Upper lobe of left lung (tissue), 6 donors: ENCODE results near the gene LRRN2. TPM values are rescaled to one million over a fixed set of nuclear protein-coding genes. Genes with fewer than 3 reads are reported as not detected.

ENCODE experiments used
- ATAC-seq, 2 donors: fragments of 200-7000 bp; cut with Tn5 transposase; one replicate each; pipeline ENCODE4 v1.9.1; 2022; ENCODE audit warnings: mild to moderate bottlenecking in 2 of 2, moderate library complexity in 2 of 2; ENCODE audit not compliant: low FRiP score in 2 of 2
- DNase-seq, 2 donors: peaks; one replicate each; pipeline ENCODE4 v3.0.0-alpha.2; 2019 to 2020
- H3K27ac ChIP-seq, 4 donors: fragments of 200-600 bp; sonication (generic); one replicate each; pipeline ENCODE4 v1.5.1; 2016 to 2019
- H3K27me3 ChIP-seq, 4 donors: fragments of 200-600 bp; sonication (generic); one replicate each; pipeline ENCODE4 v1.5.1; 2017 to 2019
- H3K36me3 ChIP-seq, 4 donors: fragments of 200-600 bp; sonication (generic); one replicate each; pipeline ENCODE4 v1.5.1; 2016 to 2019
- H3K4me1 ChIP-seq, 4 donors: fragments of 200-600 bp; sonication (generic); one replicate each; pipeline ENCODE4 v1.5.1; 2018 to 2019
- H3K4me3 ChIP-seq, 4 donors: fragments of 200-600 bp; sonication (generic); one replicate each; pipeline ENCODE4 v1.5.1; 2017 to 2019; ENCODE audit warnings: mild to moderate bottlenecking in 2 of 4, moderate library complexity in 1 of 4
- H3K9me3 ChIP-seq, 4 donors: fragments of 200-600 bp; sonication (generic); one replicate each; pipeline ENCODE4 v1.5.1; 2018 to 2019
- EP300 ChIP-seq, 4 donors: sonication (generic); formaldehyde crosslinking; IDR thresholded peaks; one replicate each; pipeline ENCODE4 v1.5.1; 2017; ENCODE audit warnings: antibody characterized with exemption in 4 of 4, control low read depth in 2 of 4
- POLR2A ChIP-seq, 4 donors: fragments of 450-650 bp; IDR thresholded peaks; one replicate each; pipeline ENCODE4 v1.5.1; 2016 to 2017; ENCODE audit warnings: antibody characterized with exemption in 4 of 4, mild to moderate bottlenecking in 2 of 4
- POLR2AphosphoS5 ChIP-seq, 2 donors: sonication (generic); formaldehyde crosslinking; IDR thresholded peaks; one replicate each; pipeline ENCODE4 v1.5.1; 2017; ENCODE audit warnings: antibody characterized with exemption in 2 of 2
- WGBS, 2 donors: methylation state at CpG; one replicate each; pipeline ENCODE4 v1.1.5; 2017 to 2018; 5-methylcytosine and 5-hydroxymethylcytosine counted together
- total RNA-seq, 6 donors: library from RNA; depleted of rRNA in 4 of 6; stranded (reverse); fragments of >200 nt in 4 of 6; gene quantifications; one replicate each; pipeline versions ENCODE4 v1.1.0 to v1.2.1, GENCODE V29; 2016 to 2021
- TF ChIP-seq, protein P1 (sequence below), 6 experiments: fragments of 450-650 bp in 4 of 6; fragments of 200-600 bp in 2 of 6; sonication (generic) in 2 of 6; IDR thresholded peaks; one replicate each; pipeline ENCODE4 v1.5.1; 2016 to 2019; ENCODE audit warnings: antibody characterized with exemption in 6 of 6
- donor health status: DM: no; HTN: no; CAD: no; lungs with moderate emphysema.
- donor health status: DM: no; HTN: yes; CAD: no; lungs with severe emphysema.

Gene LRRN2
- total RNA-seq, 6 donors from 2014 or later, result 0.61 to 4.2 (median 2.6) TPM; not detected in 1

GRCh38 chr1:204731985-204732575 lies 46.5 kb upstream of the LRRN2 start:
- 89 to 97% methylated on average over 5 of the region's 5 CpGs for WGBS, 2 donors
- Histone ChIP-seq H3K27ac (no peak overlapping the region), H3K4me1 (no peaks in the 10 kb centered on the region), H3K9me3 (no peaks in the 10 kb centered on the region), H3K27me3 (no peaks in the 10 kb centered on the region), H3K36me3 (no peaks in the 10 kb centered on the region), H3K4me3 (no peak overlapping the region)
- DNase-seq, result no peak
- ATAC-seq, result no peak
- TF ChIP-seq POLR2A (IDR thresholded peaks at IDR 0.05) (no peak), EP300 (IDR thresholded peaks at IDR 0.05) (no peak)
- TF ChIP-seq, protein P1, sequence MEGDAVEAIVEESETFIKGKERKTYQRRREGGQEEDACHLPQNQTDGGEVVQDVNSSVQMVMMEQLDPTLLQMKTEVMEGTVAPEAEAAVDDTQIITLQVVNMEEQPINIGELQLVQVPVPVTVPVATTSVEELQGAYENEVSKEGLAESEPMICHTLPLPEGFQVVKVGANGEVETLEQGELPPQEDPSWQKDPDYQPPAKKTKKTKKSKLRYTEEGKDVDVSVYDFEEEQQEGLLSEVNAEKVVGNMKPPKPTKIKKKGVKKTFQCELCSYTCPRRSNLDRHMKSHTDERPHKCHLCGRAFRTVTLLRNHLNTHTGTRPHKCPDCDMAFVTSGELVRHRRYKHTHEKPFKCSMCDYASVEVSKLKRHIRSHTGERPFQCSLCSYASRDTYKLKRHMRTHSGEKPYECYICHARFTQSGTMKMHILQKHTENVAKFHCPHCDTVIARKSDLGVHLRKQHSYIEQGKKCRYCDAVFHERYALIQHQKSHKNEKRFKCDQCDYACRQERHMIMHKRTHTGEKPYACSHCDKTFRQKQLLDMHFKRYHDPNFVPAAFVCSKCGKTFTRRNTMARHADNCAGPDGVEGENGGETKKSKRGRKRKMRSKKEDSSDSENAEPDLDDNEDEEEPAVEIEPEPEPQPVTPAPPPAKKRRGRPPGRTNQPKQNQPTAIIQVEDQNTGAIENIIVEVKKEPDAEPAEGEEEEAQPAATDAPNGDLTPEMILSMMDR (IDR thresholded peaks at IDR 0.05), result no peak

DNA sequence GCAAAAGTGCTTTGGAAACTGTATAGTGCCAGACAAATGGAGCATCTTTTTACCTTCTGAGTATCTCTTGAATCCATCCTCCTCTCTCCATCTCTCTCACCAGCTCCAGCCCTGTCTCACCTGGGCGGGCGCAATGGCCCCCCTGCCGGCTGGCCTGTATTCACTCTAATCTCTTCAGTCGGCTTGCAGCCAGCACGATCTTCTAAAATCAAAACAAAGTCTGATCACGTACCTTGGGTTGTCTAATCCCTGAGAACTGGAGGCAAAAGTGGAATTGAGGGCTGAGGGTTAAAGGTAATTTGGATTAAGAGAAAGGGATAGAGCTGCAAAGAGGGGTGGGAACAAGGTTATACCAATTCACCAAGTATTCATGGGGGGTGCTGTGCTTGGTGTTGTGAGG lies 46.0 kb upstream of the LRRN2 start:
- TF ChIP-seq, protein P1 (IDR thresholded peaks at IDR 0.05), result no peak
- no peak for TF ChIP-seq POLR2AphosphoS5 (IDR thresholded peaks at IDR 0.05)
- no peak for TF ChIP-seq EP300 (IDR thresholded peaks at IDR 0.05)
- no peak for TF ChIP-seq POLR2A (IDR thresholded peaks at IDR 0.05)
- peak in 1 of 2 donors; percentile 49 for DNase-seq
- Histone ChIP-seq H3K27me3 (no peaks in the 10 kb centered on the region), H3K4me1 (no peaks in the 10 kb centered on the region), H3K27ac (no peak overlapping the region), H3K4me3 (no peak overlapping the region), H3K9me3 (no peaks in the 10 kb centered on the region), H3K36me3 (no peaks in the 10 kb centered on the region)
- WGBS, 2 donors, result 53 to 55% methylated on average over 6 of the region's 6 CpGs
- no peak for ATAC-seq

DNA sequence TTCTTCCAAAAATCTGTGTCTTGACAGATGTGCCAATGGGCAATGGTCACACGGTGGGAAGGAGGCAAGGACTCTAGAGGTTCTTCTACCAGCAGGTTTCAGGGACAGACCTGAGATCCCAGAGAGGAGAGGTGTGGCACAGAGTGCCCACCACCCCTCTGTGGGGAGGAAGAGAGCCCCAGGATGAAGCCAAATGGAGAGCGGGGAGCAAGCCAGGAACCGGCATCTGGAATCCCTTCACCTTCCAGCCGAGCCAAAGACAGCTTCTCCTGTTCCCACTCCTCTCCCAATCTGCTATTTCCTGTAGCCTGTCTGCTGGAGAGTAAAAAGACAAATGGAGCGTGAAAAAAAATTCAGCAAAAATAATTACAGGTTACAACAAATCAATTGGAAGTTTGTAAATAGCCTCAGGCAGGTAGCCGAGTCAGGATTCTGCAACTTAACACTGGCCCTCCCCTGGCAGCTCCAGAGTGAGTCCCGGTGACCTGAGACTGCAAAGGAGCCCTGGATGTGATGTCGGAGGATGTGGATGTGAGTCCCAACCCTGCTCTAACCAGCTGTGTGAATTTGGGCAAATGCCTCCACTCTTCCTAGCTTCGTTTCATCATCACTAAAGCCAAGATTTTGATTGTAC lies 45.4 kb upstream of the LRRN2 start:
- H3K27me3 ChIP-seq, result no peaks in the 10 kb centered on the region
- no peak overlapping the region for H3K4me3 ChIP-seq
- no peaks in the 10 kb centered on the region for H3K9me3 ChIP-seq
- H3K27ac ChIP-seq, result no peak overlapping the region
- H3K36me3 ChIP-seq, result no peaks in the 10 kb centered on the region
- no peak for DNase-seq
- no peak for ATAC-seq
- TF ChIP-seq EP300 (IDR thresholded peaks at IDR 0.05) (no peak), POLR2A (IDR thresholded peaks at IDR 0.05) (no peak), POLR2AphosphoS5 (IDR thresholded peaks at IDR 0.05) (no peak)
- TF ChIP-seq, protein P1 (IDR thresholded peaks at IDR 0.05), result no peak
- no peaks in the 10 kb centered on the region for H3K4me1 ChIP-seq
- 50 to 66% methylated on average over 9 of the region's 9 CpGs for WGBS, 2 donors

- no peak for DNase-seq
- WGBS, 2 donors, result 88 to 92% methylated on average over 7 of the region's 7 CpGs
- ATAC-seq, result no peak
- Histone ChIP-seq H3K36me3 (no peaks in the 10 kb centered on the region), H3K4me3 (no peak overlapping the region), H3K27me3 (no peaks in the 10 kb centered on the region), H3K27ac (no peak overlapping the region), H3K9me3 (no peaks in the 10 kb centered on the region), H3K4me1 (no peaks in the 10 kb centered on the region)
- no peak for TF ChIP-seq POLR2AphosphoS5 (IDR thresholded peaks at IDR 0.05)
- TF ChIP-seq EP300 (IDR thresholded peaks at IDR 0.05), result no peak
- TF ChIP-seq, protein P1 (IDR thresholded peaks at IDR 0.05), result no peak
- no peak for TF ChIP-seq POLR2A (IDR thresholded peaks at IDR 0.05)
Measured at GRCh38 chr1:204729516-204729915, 44.0 kb upstream of the LRRN2 start.

DNA sequence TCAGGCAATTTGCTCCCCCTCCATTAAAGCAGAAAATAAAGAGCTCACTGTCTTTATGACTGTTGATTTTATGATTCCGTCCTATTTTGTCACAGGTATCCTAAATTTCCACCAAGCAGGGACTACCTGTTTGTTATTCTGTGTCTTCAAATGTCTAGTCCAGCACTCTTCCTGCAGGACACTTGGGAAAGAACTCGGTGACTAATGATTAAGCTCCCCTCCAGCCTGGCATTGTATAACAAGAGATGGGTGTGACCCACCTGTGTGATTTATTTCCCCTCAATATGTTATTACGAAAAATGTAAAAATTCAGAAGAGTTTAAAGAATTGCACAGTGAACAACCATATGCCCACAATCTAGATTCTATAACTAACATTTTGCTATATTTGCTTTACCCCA lies 42.9 kb upstream of the LRRN2 start:
- Histone ChIP-seq H3K4me3 (no peak overlapping the region), H3K36me3 (no peaks in the 10 kb centered on the region), H3K27me3 (no peaks in the 10 kb centered on the region), H3K4me1 (no peaks in the 10 kb centered on the region), H3K9me3 (no peaks in the 10 kb centered on the region), H3K27ac (no peak overlapping the region)
- no peak for TF ChIP-seq POLR2AphosphoS5 (IDR thresholded peaks at IDR 0.05)
- TF ChIP-seq, protein P1 (IDR thresholded peaks at IDR 0.05), result no peak
- TF ChIP-seq POLR2A (IDR thresholded peaks at IDR 0.05), result no peak
- no peak for TF ChIP-seq EP300 (IDR thresholded peaks at IDR 0.05)
- WGBS, 2 donors, result 77 to 78% methylated on average over 3 of the region's 3 CpGs
- DNase-seq (no peak), ATAC-seq (no peak)
